DND-41 (cell line): ENCODE measurements around the gene RHBDF1.

Experiments
- ATAC-seq: fragments of 200-7000 bp; cut with Tn5 transposase; 3 replicates; pipeline ENCODE4 v1.9.1; 2021; ENCODE audit warnings: low read depth; ENCODE audit not compliant: insufficient read depth
- DNase-seq: peaks from one replicate; pipeline ENCODE4 v3.0.0-alpha.2; 2020
- H2AFZ ChIP-seq: 2 replicates; pipeline ENCODE4 v1.6.0; 2012; ENCODE audit warnings: low read depth, low read length
- H3K27ac ChIP-seq: 2 replicates; pipeline ENCODE4 v1.5.1; 2012; ENCODE audit warnings: low read length, inconsistent platforms
- H3K27me3 ChIP-seq: fragments of 200-600 bp; sonication (generic); 2 replicates; pipeline ENCODE4 v1.6.0; 2012; ENCODE audit warnings: low read length, mild to moderate bottlenecking, inconsistent platforms; ENCODE audit not compliant: insufficient read depth, poor library complexity
- H3K36me3 ChIP-seq: 2 replicates; pipeline ENCODE4 v1.5.1; 2012; ENCODE audit warnings: low read length, inconsistent platforms; ENCODE audit not compliant: insufficient read depth
- H3K4me1 ChIP-seq: 2 replicates; pipeline ENCODE4 v1.5.1; 2012; ENCODE audit warnings: mild to moderate bottlenecking, low read length; ENCODE audit not compliant: insufficient read depth
- H3K4me2 ChIP-seq: 2 replicates; pipeline ENCODE4 v1.6.0; 2012; ENCODE audit warnings: mild to moderate bottlenecking, moderate library complexity, low read length, inconsistent platforms; ENCODE audit not compliant: insufficient read depth
- H3K4me3 ChIP-seq, 2 experiments: fragments of 200-600 bp in 1 of 2; shearing (Covaris generic) in 1 of 2; 2 replicates each; pipeline ENCODE4 v1.5.1; 2012 to 2016; ENCODE audit warnings: inconsistent platforms in 2 of 2, low read length in 2 of 2, mild to moderate bottlenecking in 2 of 2, low read depth in 1 of 2, moderate library complexity in 1 of 2
- H3K79me2 ChIP-seq: 2 replicates; pipeline ENCODE4 v1.6.0; 2012; ENCODE audit warnings: low read length, inconsistent platforms; ENCODE audit not compliant: insufficient read depth
- H3K9ac ChIP-seq: 2 replicates; pipeline ENCODE4 v1.6.0; 2012; ENCODE audit warnings: low read depth, mild to moderate bottlenecking, inconsistent platforms, low read length, moderate library complexity
- H3K9me3 ChIP-seq: 2 replicates; pipeline ENCODE4 v1.5.1; 2012; ENCODE audit warnings: low read length, moderate library complexity, mild to moderate bottlenecking, inconsistent platforms; ENCODE audit not compliant: insufficient read depth, severe bottlenecking
- H4K20me1 ChIP-seq: 2 replicates; pipeline ENCODE4 v1.6.0; 2012; ENCODE audit warnings: low read length; ENCODE audit not compliant: insufficient read depth
- EZH2 ChIP-seq: IDR thresholded peaks from 3 replicates; pipeline ENCODE4 v1.6.1; 2012; ENCODE audit warnings: borderline replicate concordance, low read depth, mild to moderate bottlenecking, moderate library complexity, low read length, inconsistent platforms; ENCODE audit not compliant: severe bottlenecking
- TF ChIP-seq, protein P1 (sequence below): IDR thresholded peaks from 2 replicates; pipeline ENCODE4 v1.5.1; 2012; ENCODE audit warnings: borderline replicate concordance, low read length, moderate library complexity, mild to moderate bottlenecking; ENCODE audit not compliant: poor library complexity, severe bottlenecking; ENCODE audit errors: extremely low read depth

Gene RHBDF1

DNA sequence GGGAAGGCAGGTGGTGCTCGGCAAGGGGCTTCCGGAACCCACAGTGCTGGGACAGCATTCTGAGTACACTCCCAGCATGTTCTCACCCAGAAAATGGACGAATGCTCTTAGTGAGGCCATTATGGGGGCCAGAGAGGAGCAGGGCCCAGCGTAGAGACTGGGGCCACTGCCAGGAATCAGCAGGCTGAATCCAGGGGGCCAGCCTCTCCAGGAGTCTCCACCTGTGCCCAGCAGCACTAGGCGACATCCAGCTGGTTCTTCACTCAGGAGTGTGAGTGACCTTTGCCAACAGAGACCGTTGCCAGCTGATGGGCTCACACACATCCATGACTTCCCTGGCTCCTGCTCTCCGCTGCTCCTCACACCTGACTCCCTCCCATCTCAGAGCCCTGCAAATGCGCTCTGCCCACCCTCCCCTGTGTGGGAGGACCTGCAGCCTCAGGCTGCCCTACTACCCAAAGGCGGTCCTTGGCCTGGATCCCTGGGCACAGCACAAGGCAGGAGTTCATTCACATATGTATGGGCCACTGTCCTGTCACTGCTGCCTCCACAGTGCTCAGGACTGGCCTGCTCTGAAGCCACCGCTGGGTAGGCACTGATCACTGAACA lies 5.1 kb downstream of the RHBDF1 start:
- Histone ChIP-seq H3K36me3 (no peaks in the 10 kb centered on the region), H3K27me3 (no peaks in the 10 kb centered on the region), H3K4me2 (no peak overlapping the region), H3K9ac (no peak overlapping the region), H3K4me1 (no peaks in the 10 kb centered on the region), H3K4me3 (no peak overlapping the region), H4K20me1 (peaks cover 6% of the 10 kb centered on the region), H3K9me3 (no peaks in the 10 kb centered on the region), H2AFZ (no peak overlapping the region), H3K27ac (no peak overlapping the region), H3K79me2 (no peaks in the 10 kb centered on the region)
- TF ChIP-seq, protein P1, sequence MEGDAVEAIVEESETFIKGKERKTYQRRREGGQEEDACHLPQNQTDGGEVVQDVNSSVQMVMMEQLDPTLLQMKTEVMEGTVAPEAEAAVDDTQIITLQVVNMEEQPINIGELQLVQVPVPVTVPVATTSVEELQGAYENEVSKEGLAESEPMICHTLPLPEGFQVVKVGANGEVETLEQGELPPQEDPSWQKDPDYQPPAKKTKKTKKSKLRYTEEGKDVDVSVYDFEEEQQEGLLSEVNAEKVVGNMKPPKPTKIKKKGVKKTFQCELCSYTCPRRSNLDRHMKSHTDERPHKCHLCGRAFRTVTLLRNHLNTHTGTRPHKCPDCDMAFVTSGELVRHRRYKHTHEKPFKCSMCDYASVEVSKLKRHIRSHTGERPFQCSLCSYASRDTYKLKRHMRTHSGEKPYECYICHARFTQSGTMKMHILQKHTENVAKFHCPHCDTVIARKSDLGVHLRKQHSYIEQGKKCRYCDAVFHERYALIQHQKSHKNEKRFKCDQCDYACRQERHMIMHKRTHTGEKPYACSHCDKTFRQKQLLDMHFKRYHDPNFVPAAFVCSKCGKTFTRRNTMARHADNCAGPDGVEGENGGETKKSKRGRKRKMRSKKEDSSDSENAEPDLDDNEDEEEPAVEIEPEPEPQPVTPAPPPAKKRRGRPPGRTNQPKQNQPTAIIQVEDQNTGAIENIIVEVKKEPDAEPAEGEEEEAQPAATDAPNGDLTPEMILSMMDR: no peak
- no peak for TF ChIP-seq EZH2
- DNase-seq (no peak), ATAC-seq (no peak)

DNA sequence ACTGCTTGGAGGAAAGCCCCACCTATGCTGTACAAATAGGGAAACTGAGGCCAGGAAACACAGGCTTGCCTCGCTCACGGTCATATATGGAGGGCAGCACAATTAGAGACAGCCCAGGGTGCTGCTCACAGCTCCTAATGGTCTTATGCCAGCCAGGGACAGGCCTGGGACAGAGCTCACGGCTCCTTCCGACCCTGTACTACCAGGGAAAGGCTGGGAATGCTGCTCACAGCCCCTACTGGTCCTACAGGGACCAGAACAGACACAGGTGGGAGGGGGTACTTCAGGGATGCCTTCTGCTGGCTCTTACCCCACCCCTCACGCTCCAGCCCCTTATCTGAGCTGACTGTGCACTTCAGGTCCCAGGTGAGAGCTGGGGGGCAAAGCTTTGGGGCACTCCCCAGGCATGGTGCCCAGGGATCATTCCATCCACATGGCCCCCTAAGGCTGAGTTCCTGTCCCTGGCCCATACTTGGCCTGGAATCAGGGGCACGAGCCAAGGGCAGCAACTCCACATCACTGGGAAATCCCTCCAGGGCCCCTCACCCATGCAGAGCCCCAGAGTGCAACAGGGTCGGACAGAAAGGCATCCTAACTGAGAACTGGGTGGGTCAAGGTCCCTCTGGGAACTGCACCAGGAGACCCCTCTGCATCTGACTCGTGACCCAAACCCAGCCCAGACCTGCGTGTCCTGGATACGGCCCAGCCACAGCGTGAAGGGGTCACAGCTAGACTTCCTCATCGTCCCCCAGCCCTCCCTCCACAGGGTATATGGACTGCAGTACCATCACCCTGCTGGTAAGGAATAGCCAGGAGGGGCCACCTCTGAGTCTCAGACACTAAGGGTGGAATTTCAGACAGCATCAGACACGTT lies 5.9 kb downstream of the RHBDF1 start:
- Histone ChIP-seq H3K4me3 (no peak overlapping the region), H3K9ac (no peak overlapping the region), H3K4me2 (no peak overlapping the region), H4K20me1 (peaks cover 6% of the 10 kb centered on the region), H3K27ac (no peak overlapping the region), H3K79me2 (no peaks in the 10 kb centered on the region), H3K27me3 (no peaks in the 10 kb centered on the region), H3K9me3 (no peaks in the 10 kb centered on the region), H3K36me3 (no peaks in the 10 kb centered on the region), H2AFZ (no peak overlapping the region), H3K4me1 (no peaks in the 10 kb centered on the region)
- TF ChIP-seq, protein P1: no peak
- TF ChIP-seq EZH2: no peak
- ATAC-seq (no peak), DNase-seq (no peak)

DNA sequence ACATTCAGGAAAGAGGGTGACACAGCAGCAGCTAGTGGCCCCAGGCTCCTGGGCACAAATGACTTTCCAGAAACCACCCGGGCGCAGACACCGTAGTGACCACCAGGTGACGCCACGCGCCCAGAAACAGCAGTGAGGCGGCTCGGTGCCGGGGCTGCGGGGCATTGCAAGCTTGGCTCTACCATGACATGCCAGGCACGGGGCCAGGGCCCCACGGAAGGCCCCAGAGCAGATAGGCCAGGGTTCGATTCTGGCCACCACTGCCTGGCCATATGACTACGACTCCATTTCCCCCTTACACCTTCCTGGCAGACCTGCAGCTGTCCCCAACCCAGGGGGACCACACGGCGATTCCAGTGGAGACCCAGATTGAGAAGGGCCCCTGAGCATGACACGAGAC lies 6.7 kb downstream of the RHBDF1 start:
- DNase-seq: peak; percentile 84
- Histone ChIP-seq H3K36me3 (no peaks in the 10 kb centered on the region), H2AFZ (no peak overlapping the region), H3K27me3 (no peaks in the 10 kb centered on the region), H3K4me2 (no peak overlapping the region), H3K4me1 (no peaks in the 10 kb centered on the region), H3K27ac (no peak overlapping the region), H3K9me3 (no peaks in the 10 kb centered on the region), H3K79me2 (no peaks in the 10 kb centered on the region), H3K9ac (no peak overlapping the region), H4K20me1 (peaks cover 6% of the 10 kb centered on the region), H3K4me3 (no peak overlapping the region)
- no peak for TF ChIP-seq EZH2
- TF ChIP-seq, protein P1: peak; percentile 98
- peak; percentile 93 for ATAC-seq
